ENCODE measurements around the gene ARHGEF4.

ARHGEF4 gene

DNA sequence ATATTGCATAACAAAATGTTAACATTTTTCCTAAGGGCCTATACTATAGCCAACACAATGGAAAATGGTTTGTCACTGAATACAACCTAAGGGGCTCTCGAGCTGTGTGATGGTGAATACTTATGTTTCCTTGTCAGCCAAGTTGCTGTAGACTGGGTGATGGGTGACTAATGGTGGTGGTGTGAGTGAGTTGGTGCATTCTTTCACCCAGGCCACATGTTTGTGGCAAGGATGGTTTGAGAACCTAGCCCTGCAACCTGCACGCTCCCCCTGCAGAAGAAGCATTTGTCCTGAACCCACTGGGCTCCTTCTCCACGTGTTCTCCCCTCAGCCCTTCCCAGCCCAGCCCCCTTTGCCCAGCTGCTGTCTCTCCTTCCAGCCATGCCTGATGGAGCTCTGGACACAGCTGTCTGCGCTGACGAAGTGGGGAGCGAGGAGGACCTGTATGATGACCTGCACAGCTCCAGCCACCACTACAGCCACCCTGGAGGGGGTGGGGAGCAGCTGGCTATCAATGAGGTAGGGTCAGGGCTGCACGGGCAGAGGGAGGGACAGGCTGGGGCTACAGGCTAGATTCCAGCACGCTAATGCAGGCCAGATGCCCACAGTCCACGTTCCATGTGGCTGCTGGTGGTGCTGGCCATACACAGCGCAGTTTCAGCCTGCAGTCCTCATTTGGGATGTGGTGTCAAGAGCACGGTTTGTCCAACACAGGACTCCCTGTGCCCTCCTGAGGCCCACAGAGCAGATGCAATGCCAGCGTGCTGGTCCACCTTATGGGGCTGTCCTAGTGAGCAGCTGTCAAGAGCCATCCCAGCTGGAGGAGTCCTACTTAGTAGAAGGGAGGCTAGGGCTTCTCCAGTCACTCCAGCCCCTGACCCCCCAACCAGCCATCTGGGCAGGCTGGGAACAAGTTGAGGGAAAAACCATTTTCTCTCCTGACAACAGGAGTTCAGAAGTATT is 191.1 kb downstream of the ARHGEF4 start:
- DNase-seq = no peak

GRCh38 chr2:131029812-131030211 is 193.1 kb downstream of the ARHGEF4 start:
- no peak for DNase-seq

DNA sequence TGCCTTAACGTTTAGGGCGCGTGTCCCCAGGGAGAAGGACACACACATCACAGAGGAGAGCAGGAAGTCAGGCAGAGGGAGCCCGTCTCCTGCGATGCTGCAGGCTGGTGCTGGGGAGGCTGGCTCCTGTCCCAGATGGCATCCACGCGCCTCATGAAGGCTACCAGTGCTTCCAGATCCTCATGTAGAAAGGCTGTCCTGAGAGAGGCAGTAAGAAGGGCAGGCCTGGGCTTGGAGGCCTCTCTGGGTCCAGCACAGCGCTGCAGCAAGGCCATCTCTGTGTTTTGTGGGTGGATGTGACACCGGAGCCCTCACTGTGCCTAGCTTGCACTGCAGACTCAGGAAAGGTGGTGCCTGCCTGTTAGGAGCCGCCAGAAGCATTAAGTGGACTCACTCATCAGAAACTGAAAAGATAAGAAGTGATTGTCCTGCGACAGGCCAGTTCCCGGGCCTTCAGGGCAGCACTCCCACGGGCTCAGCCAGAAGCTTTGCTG is 193.8 kb downstream of the ARHGEF4 start:
- no peak for DNase-seq

- DNase-seq = no peak
Measured at GRCh38 chr2:131031431-131031841, 194.7 kb downstream of the ARHGEF4 start.

DNA sequence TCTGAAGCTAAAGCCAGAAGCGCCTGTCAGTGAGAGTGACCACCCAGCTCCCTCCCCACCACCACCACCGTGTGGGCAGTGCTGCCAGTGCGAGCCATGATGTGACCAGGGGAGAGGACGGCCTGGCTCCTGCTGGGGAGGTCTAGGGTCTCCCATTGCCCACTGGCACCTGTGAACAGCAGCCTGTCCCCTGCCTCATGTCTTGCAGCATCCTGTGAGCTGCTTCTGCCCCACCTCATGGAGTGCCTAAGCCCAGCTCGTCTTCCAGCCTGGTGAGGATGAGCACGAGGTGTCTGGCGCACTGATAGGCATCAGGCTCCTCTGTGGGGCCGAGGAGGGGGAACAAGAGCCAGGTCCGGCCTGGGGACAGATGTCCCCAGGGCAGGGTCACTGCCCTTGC is 195.2 kb downstream of the ARHGEF4 start:
- DNase-seq = no peak

- DNase-seq = no peak
Measured at GRCh38 chr2:131032393-131032836, 195.7 kb downstream of the ARHGEF4 start.

- no peak for DNase-seq
Measured at GRCh38 chr2:131033786-131034121, 197.0 kb downstream of the ARHGEF4 start.

- DNase-seq = peak; percentile 48
Measured at GRCh38 chr2:131034122-131035051, 197.7 kb downstream of the ARHGEF4 start.

DNA sequence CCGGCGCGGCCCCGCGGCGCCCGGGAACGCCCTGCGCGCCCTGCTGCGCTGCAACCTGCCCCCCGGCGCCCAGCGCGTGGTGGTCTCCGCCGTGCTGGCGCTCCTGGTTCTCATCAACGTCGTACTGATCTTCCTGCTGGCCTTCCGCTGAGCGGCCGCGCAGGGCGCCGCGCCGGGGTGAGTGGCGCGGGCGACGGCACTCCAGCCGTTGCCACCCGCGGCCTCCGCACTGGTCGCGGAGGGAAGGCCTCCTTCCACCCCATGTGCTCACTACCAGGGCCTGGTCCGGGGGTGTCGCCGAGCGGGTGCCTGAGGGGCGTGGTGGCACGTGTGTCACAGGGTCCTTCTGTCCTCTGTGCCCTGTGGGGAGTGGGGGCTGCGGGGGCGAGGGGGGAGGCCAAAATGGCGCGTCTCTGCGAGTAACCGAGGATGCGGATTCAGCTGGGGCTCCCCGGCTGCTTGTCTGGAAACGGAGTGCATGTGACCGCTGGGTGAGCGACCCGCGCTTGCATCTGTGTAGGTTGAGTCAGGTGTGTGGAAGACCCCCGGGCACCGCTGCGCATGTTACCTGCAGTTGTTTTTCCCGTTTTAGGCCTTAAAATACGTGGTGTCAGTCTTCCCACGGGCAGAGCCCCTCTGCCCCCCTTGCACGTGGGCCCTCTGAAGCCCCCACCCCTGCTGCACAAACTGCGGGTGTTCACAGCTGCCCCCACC is 198.6 kb downstream of the ARHGEF4 start:
- DNase-seq = peak; percentile 35

DNA sequence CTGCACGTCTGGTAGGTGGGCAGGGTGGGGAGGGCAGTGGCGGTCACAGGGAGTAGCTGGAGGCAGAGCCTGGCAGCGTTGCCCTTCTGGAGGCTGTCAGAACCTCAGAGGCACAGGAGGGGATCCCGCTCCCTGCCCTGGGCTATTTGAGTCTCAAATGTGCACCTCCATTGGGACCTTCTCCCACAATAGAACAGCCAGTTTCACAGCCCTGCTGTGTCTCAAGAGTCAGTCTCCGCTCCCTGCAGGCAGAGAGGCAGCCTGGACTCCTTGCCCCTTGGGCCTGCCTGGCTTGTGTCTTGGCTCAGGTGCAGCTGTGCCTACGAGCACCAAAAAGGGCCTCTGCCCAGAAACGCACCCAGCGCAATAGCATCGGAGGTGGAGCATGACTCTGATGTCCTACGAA is 199.1 kb downstream of the ARHGEF4 start:
- DNase-seq = no peak

- no peak for DNase-seq
Measured at GRCh38 chr2:131036269-131036668, 199.6 kb downstream of the ARHGEF4 start.

DNA sequence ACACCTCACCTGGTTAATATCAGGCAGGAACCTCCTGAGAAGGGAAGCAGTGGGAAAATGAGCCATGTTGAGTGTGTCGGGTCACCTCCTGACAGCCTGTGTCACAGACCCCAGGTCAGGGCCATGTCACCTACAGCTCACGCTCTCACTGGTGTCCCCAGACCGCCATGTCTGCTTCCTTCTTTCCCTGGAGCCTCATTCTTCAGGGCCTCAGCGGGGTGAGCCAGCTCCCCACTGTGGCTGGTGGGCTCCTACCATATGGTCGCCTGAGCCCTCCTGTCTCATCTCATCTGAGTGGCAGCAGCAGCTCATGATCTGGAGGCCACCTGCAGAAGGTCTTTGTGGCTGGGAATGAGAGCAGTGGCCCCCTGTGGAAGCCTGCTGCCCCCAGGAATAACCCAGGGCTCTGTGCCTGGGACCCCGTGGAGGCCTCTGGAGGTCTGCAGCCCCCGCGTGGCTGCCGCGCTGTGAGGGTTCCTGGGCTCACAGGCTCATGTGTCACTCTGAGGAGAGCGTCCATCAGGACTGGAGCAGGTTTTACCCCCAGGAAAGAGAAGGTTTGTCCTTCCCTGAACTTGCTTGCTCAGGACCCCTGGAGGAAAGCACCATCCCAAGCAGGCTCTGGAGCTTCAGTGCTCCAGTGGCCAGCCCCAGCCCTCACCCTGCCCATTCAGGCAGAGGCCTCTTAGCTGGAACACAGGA is 200.1 kb downstream of the ARHGEF4 start:
- DNase-seq = no peak

DNA sequence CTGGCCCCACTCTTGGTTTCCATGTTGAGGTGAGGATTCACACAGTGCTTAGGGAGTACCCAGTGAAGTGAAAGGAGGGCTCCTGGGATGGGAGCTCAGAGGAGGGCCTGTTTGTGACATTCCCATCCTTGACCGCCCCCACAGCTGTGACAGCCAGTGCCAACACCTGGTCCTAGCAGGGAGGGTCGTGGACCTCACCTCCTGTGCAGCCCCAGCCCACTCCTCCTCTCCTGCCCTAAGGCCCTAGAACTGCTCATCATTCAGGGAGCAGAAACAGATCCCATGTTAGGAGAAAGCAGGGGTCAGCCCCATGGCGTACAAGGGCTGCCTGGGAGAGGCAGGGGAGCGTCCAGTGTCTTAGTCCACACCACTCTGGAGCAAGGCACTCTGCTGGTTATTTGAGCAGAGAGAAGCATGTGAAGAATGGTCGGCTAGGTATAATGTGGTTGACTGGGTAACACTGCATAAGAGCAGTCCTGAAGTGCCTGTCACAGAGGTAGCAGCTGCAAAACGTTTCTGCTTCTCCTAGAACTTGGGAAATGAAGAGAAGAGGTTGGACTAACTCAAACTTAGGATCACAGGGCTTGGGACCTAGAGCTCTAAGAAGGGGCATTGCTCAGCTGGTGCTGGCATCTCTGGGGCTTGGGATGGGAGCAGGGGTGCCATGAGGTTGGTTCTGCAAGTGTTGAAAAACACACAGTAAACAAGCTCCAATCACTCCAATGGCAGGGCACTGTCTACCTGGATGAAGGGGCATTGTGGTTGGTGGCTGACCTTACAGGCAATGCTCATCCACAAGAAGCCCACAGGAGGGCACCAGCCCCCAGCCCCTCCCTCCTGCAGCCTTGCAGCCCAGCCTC is 200.9 kb downstream of the ARHGEF4 start:
- no peak for DNase-seq

GRCh38 chr2:131038258-131039100 is 201.8 kb downstream of the ARHGEF4 start:
- DNase-seq = no peak

- no peak for DNase-seq
Measured at GRCh38 chr2:131039101-131039440, 202.4 kb downstream of the ARHGEF4 start.

- no peak for DNase-seq
Measured at GRCh38 chr2:131039535-131039907, 202.8 kb downstream of the ARHGEF4 start.

- DNase-seq = no peak
Measured at GRCh38 chr2:131039908-131040660, 203.4 kb downstream of the ARHGEF4 start.

DNA sequence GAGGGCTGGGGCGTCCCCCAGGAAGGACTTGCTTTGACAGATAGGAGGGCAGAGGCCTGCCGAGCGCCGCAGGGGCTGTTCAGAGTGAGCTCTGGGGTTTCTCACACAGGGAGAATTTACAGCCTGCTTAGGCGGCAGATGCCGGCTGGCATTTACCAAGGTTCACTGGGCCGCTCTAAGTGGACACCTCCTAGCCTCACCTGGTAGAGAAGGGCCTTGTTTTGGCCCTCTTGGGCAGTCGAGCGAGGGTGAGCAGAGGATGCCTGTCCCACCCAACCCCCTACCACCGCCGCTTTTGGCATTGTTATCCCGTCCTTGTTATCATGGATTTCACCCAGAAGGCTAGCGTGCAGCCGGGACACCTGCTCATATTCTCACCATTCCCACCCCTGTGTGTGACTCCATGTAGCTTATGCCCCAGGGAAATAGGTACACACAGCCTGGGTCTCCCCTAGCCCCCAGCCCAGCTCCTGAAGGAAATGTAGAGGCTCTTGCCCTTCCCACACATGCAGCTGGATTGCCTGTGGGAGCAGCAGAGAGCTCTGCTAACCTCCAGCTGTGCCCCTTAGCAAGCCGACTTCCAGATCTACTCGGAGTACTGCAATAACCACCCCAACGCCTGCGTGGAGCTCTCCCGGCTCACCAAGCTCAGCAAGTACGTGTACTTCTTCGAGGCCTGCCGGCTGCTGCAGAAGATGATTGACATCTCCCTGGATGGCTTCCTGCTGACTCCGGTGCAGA is 204.1 kb downstream of the ARHGEF4 start:
- no peak for DNase-seq
